HepG2 (cell line): ENCODE results near the gene EDN3.

Experiments
- CREB1 ChIP-seq, 2 experiments: fragments of 450-650 bp in 1 of 2; IDR thresholded peaks; 2 replicates each; pipeline ENCODE4 v1.6.1; 2016 to 2017; ENCODE audit warnings: control low read depth in 1 of 2, mild to moderate bottlenecking in 1 of 2, missing compliant biosample characterization in 1 of 2, missing genetic modification characterization in 1 of 2
- EP300 ChIP-seq, 3 experiments: sonication (generic) in 1 of 3; formaldehyde crosslinking in 1 of 3; IDR thresholded peaks; 2 replicates each; pipeline versions ENCODE4 v1.5.1 to v1.6.1; 2011 to 2020; ENCODE audit warnings: low read depth in 2 of 3, low read length in 2 of 3, borderline replicate concordance in 1 of 3, improper control_type of control experiment in 1 of 3, mild to moderate bottlenecking in 1 of 3, missing genetic modification reagents in 1 of 3, moderate library complexity in 1 of 3
- EZH2 ChIP-seq: conservative IDR thresholded peaks from 2 replicates; pipeline ENCODE4 v1.6.1; 2012; ENCODE audit warnings: mild to moderate bottlenecking, low read depth, low read length, moderate library complexity
- JUND ChIP-seq: sonication (generic); formaldehyde crosslinking; IDR thresholded peaks from 2 replicates; pipeline ENCODE4 v1.8.0; 2022; ENCODE audit warnings: mild to moderate bottlenecking, missing genetic modification reagents
- SMAD3 ChIP-seq: sonication (generic); formaldehyde crosslinking; IDR thresholded peaks from 2 replicates; pipeline ENCODE4 v1.4.0; 2020; ENCODE audit warnings: missing genetic modification reagents
- SUZ12 ChIP-seq: fragments of 150-350 bp; IDR thresholded peaks from 2 replicates; pipeline ENCODE4 v1.6.1; 2014; ENCODE audit warnings: low read depth, low read length
- TF ChIP-seq, protein P1 (sequence below): sonication (generic); formaldehyde crosslinking; IDR thresholded peaks from 2 replicates; pipeline ENCODE4 v1.5.0; 2020; ENCODE audit warnings: missing genetic modification reagents
- TF ChIP-seq, protein P2 (sequence below): sonication (generic); formaldehyde crosslinking; IDR thresholded peaks from 2 replicates; pipeline ENCODE4 v1.5.0; 2020; ENCODE audit warnings: missing genetic modification reagents
- TF ChIP-seq, protein P3 (sequence below): sonication (generic); formaldehyde crosslinking; IDR thresholded peaks from 2 replicates; pipeline ENCODE4 v1.4.0; 2020; ENCODE audit warnings: missing genetic modification reagents
- TF ChIP-seq, protein P4 (sequence below), 2 experiments: IDR thresholded peaks; 2 replicates each; pipeline ENCODE4 v1.6.1; 2011 to 2012; ENCODE audit warnings: low read length in 2 of 2, borderline replicate concordance in 1 of 2, low read depth in 1 of 2, mild to moderate bottlenecking in 1 of 2, moderate library complexity in 1 of 2
- TF ChIP-seq, protein P5 (sequence below): sonication (generic); formaldehyde crosslinking; IDR thresholded peaks from 2 replicates; pipeline ENCODE4 v1.5.0; 2020; ENCODE audit warnings: mild to moderate bottlenecking, missing genetic modification reagents, moderate library complexity
- TF ChIP-seq, protein P6 (sequence below): sonication (generic); formaldehyde crosslinking; IDR thresholded peaks from 2 replicates; pipeline ENCODE4 v1.5.1; 2020; ENCODE audit warnings: mild to moderate bottlenecking, missing genetic modification reagents, moderate library complexity

DNA sequence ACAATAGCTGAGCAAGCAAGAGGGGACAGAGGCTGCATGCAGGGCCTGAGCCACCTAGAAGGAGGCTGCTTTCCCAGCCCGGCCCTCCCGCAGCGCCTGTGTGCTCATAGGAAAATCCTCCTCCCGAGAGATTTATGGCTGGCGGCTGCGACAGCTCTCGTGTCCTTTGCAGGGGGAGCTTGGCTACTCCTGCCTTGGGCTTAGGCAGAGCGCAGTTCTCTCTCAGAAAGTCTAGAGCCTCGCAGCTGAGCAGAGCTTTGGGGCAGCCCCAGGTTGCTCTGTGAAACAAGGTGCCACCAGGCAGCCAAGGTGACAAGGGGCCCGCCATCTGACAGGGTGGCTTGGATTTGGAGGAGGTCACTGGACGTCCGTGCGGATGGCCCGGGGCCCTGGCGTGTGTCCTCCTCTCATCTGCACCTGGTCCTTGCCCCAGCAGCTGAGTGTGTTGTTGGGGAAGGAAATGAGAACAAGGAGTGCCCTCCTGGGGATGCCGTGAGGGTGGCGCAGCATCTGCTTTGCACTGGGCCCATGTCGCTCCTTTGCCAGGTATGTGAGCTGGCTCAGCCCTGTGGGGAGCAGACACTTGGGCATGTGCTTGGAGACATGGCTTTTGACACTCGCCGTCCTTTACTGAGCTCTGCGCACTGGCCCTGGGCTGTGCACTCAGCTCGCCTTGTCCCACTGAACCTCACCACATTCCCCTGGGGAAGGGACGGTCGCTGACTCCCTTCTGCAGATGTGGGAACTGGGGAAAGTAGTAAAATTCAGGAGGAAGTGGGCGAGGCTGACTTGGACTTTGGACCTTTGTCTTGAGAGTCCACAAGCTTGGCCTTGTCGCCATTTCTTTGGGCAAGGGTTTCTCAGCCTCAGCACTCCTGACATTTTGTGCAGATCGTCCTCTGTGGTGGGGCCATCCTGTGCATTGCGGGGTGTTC, 41.9 kb downstream of the EDN3 start:
- TF ChIP-seq SMAD3 (CRISPR knock-in tag) (no peak), EZH2 (no peak), JUND (CRISPR knock-in tag) (no peak), EP300 (IDR thresholded peaks at IDR 0.05; ENCODE audit: low read depth in 2 of 2, low read length in 2 of 2) (no peak), EP300 (CRISPR knock-in tag; IDR thresholded peaks at IDR 0.05; ENCODE audit: borderline replicate concordance) (no peak), CREB1 (IDR thresholded peaks at IDR 0.05) (no peak), CREB1 (CRISPR knock-in tag; IDR thresholded peaks at IDR 0.05) (no peak), SUZ12 (no peak)
- TF ChIP-seq, protein P1, sequence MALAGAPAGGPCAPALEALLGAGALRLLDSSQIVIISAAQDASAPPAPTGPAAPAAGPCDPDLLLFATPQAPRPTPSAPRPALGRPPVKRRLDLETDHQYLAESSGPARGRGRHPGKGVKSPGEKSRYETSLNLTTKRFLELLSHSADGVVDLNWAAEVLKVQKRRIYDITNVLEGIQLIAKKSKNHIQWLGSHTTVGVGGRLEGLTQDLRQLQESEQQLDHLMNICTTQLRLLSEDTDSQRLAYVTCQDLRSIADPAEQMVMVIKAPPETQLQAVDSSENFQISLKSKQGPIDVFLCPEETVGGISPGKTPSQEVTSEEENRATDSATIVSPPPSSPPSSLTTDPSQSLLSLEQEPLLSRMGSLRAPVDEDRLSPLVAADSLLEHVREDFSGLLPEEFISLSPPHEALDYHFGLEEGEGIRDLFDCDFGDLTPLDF (CRISPR knock-in tag), result no peak
- TF ChIP-seq, protein P2, sequence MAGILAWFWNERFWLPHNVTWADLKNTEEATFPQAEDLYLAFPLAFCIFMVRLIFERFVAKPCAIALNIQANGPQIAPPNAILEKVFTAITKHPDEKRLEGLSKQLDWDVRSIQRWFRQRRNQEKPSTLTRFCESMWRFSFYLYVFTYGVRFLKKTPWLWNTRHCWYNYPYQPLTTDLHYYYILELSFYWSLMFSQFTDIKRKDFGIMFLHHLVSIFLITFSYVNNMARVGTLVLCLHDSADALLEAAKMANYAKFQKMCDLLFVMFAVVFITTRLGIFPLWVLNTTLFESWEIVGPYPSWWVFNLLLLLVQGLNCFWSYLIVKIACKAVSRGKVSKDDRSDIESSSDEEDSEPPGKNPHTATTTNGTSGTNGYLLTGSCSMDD, result no peak
- TF ChIP-seq, protein P3, sequence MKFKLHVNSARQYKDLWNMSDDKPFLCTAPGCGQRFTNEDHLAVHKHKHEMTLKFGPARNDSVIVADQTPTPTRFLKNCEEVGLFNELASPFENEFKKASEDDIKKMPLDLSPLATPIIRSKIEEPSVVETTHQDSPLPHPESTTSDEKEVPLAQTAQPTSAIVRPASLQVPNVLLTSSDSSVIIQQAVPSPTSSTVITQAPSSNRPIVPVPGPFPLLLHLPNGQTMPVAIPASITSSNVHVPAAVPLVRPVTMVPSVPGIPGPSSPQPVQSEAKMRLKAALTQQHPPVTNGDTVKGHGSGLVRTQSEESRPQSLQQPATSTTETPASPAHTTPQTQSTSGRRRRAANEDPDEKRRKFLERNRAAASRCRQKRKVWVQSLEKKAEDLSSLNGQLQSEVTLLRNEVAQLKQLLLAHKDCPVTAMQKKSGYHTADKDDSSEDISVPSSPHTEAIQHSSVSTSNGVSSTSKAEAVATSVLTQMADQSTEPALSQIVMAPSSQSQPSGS (CRISPR knock-in tag), result no peak
- TF ChIP-seq, protein P4, sequence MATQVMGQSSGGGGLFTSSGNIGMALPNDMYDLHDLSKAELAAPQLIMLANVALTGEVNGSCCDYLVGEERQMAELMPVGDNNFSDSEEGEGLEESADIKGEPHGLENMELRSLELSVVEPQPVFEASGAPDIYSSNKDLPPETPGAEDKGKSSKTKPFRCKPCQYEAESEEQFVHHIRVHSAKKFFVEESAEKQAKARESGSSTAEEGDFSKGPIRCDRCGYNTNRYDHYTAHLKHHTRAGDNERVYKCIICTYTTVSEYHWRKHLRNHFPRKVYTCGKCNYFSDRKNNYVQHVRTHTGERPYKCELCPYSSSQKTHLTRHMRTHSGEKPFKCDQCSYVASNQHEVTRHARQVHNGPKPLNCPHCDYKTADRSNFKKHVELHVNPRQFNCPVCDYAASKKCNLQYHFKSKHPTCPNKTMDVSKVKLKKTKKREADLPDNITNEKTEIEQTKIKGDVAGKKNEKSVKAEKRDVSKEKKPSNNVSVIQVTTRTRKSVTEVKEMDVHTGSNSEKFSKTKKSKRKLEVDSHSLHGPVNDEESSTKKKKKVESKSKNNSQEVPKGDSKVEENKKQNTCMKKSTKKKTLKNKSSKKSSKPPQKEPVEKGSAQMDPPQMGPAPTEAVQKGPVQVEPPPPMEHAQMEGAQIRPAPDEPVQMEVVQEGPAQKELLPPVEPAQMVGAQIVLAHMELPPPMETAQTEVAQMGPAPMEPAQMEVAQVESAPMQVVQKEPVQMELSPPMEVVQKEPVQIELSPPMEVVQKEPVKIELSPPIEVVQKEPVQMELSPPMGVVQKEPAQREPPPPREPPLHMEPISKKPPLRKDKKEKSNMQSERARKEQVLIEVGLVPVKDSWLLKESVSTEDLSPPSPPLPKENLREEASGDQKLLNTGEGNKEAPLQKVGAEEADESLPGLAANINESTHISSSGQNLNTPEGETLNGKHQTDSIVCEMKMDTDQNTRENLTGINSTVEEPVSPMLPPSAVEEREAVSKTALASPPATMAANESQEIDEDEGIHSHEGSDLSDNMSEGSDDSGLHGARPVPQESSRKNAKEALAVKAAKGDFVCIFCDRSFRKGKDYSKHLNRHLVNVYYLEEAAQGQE (IDR thresholded peaks at IDR 0.05; ENCODE audit: borderline replicate concordance in 1 of 2, low read depth in 1 of 2, low read length in 2 of 2), result no peak
- TF ChIP-seq, protein P5, sequence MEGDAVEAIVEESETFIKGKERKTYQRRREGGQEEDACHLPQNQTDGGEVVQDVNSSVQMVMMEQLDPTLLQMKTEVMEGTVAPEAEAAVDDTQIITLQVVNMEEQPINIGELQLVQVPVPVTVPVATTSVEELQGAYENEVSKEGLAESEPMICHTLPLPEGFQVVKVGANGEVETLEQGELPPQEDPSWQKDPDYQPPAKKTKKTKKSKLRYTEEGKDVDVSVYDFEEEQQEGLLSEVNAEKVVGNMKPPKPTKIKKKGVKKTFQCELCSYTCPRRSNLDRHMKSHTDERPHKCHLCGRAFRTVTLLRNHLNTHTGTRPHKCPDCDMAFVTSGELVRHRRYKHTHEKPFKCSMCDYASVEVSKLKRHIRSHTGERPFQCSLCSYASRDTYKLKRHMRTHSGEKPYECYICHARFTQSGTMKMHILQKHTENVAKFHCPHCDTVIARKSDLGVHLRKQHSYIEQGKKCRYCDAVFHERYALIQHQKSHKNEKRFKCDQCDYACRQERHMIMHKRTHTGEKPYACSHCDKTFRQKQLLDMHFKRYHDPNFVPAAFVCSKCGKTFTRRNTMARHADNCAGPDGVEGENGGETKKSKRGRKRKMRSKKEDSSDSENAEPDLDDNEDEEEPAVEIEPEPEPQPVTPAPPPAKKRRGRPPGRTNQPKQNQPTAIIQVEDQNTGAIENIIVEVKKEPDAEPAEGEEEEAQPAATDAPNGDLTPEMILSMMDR (CRISPR knock-in tag), result no peak
- TF ChIP-seq, protein P6, sequence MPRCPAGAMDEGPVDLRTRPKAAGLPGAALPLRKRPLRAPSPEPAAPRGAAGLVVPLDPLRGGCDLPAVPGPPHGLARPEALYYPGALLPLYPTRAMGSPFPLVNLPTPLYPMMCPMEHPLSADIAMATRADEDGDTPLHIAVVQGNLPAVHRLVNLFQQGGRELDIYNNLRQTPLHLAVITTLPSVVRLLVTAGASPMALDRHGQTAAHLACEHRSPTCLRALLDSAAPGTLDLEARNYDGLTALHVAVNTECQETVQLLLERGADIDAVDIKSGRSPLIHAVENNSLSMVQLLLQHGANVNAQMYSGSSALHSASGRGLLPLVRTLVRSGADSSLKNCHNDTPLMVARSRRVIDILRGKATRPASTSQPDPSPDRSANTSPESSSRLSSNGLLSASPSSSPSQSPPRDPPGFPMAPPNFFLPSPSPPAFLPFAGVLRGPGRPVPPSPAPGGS (CRISPR knock-in tag), result no peak
